Cortex of kidney (tissue), 1 donor: ENCODE measurements around the gene COL11A1.
"Not testable (repeated sequence)": the region's sequence is repeated elsewhere in the genome, so short reads cannot be mapped to it uniquely, and the experiment has no call there.

Experiments
- DNase-seq: peaks from one replicate; lab custom pipeline; 2025; lab: John Stamatoyannopoulos, UW

The COL11A1 gene

DNA sequence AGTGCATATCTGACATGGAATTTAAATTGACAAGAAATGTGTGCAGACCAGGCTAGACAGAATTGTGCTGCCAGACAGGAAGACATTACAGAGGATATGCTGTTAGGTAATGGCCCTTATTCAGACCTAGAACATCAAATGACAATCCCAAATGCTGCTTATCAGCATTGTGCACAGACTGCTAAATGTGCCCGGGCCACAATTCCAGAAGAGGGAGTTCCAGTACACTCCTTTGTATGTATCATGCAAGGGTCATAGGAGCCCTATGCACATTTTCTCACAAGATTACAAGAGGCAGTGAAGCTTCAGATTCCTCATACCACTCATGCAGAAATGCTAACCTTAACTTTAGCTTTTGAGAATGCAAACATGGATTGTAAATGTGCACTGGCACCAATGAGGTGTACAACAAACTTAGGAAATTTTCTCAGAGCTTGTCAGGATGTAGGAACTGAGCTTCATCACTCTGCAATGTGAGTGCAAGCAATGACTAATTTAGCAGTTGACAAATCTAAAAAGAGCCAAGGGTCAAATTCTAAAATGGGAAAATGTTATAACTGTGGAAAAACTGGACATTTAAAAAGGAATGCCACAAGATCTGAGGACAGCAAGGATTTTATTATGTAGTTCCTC lies 273.5 kb downstream of the COL11A1 start:
- no peak for DNase-seq

GRCh38 chr1:102833151-102833550 lies 275.2 kb downstream of the COL11A1 start:
- DNase-seq = no peak

DNA sequence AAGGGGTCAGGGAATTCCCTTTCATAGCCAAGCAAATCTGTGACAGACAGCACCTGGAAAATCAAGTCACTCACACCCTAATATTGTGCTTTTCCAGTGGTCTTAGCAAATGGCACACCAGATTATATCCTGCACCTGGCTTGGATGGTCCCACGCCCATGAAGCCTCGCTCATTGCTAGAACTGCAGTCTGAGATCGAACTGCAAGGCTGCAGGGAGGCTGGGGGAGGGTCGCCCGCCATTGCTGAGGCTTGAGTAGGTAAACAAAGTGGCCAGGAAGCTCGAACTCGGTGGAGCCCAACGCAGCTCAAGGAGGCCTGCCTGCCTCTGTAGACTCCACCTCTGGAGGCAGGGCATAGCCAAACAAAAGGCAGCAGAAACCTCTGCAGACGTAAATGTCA lies 281.6 kb downstream of the COL11A1 start:
- DNase-seq = not testable (repeated sequence)
